ENCODE results near the gene EGFL7.

The EGFL7 gene

GRCh38 chr9:136648751-136649150 lies 14.0 kb upstream of the EGFL7 start:
- H3K27ac ChIP-seq, result no peak overlapping the region
- TF ChIP-seq CTCF (conservative IDR thresholded peaks at IDR 0.05), result no peak
- no peak for TF ChIP-seq ZFX (IDR thresholded peaks at IDR 0.05)

GRCh38 chr9:136650021-136650420 lies 12.7 kb upstream of the EGFL7 start:
- TF ChIP-seq CTCF (conservative IDR thresholded peaks at IDR 0.05) (no peak), ZFX (IDR thresholded peaks at IDR 0.05) (no peak)

GRCh38 chr9:136650648-136651047 lies 12.1 kb upstream of the EGFL7 start:
- TF ChIP-seq CTCF (conservative IDR thresholded peaks at IDR 0.05) (no peak), ZFX (IDR thresholded peaks at IDR 0.05) (no peak)
- no peak overlapping the region for H3K27ac ChIP-seq

More at GRCh38 chr9:136650021-136650420, 12.7 kb upstream of the EGFL7 start:
- no peak overlapping the region for H3K27ac ChIP-seq

- no peak for TF ChIP-seq CTCF (conservative IDR thresholded peaks at IDR 0.05)
- TF ChIP-seq ZFX (IDR thresholded peaks at IDR 0.05), result no peak
- no peak overlapping the region for H3K27ac ChIP-seq
Measured at GRCh38 chr9:136651860-136652259, 10.9 kb upstream of the EGFL7 start.

- H3K27ac ChIP-seq, result no peak overlapping the region
- no peak for TF ChIP-seq CTCF (conservative IDR thresholded peaks at IDR 0.05)
- no peak for TF ChIP-seq ZFX (IDR thresholded peaks at IDR 0.05)
Measured at GRCh38 chr9:136653323-136654079, 9.2 kb upstream of the EGFL7 start.

GRCh38 chr9:136654820-136655535 lies 7.7 kb upstream of the EGFL7 start:
- TF ChIP-seq CTCF (conservative IDR thresholded peaks at IDR 0.05), result no peak
- no peak for TF ChIP-seq ZFX (IDR thresholded peaks at IDR 0.05)
- H3K27ac ChIP-seq, result no peak overlapping the region

GRCh38 chr9:136655536-136656182 lies 7.1 kb upstream of the EGFL7 start:
- TF ChIP-seq ZFX (IDR thresholded peaks at IDR 0.05) (no peak), CTCF (conservative IDR thresholded peaks at IDR 0.05) (no peak)
- H3K27ac ChIP-seq, result no peak overlapping the region
